ENCODE measurements around the gene MICU1. TPM values are rescaled to one million over a fixed set of nuclear protein-coding genes. Genes with fewer than 3 reads are reported as not detected.
A peak's percentile ranks its signal among the peaks of the same experiment; 100 is the strongest.

Gene MICU1
- total and polyA plus RNA-seq, 2 of the 13 experiments (the other 11 are each of a cell fraction or from before 2014, with no cell fraction given): 32.5 to 56.1 TPM

- TF ChIP-seq RAD21 (CRISPR knock-in tag; IDR thresholded peaks at IDR 0.05): no peak
- TF ChIP-seq FOXA3 (CRISPR knock-in tag; IDR thresholded peaks at IDR 0.05): no peak
- TF ChIP-seq DNMT1 (CRISPR knock-in tag; IDR thresholded peaks at IDR 0.05): no peak
- TF ChIP-seq JUN (CRISPR knock-in tag; IDR thresholded peaks at IDR 0.05): no peak
- TF ChIP-seq ATF7 (IDR thresholded peaks at IDR 0.05): no peak
- TF ChIP-seq ATF7 (CRISPR knock-in tag; IDR thresholded peaks at IDR 0.05): no peak
- TF ChIP-seq HNRNPLL (IDR thresholded peaks at IDR 0.05; ENCODE audit: low read depth, low read length, poor library complexity, severe bottlenecking): no peak
- TF ChIP-seq ZNF343 (CRISPR knock-in tag; IDR thresholded peaks at IDR 0.05): no peak
- peak; percentile 48; the same call in 1 of the 2 replicates for TF ChIP-seq ZNF572 (CRISPR knock-in tag; IDR thresholded peaks at IDR 0.05)
- no peak; the same call in 1 of the 2 replicates for TF ChIP-seq SP2 (CRISPR knock-in tag; IDR thresholded peaks at IDR 0.05)
- TF ChIP-seq ARID5B (CRISPR knock-in tag; IDR thresholded peaks at IDR 0.05): no peak
- TF ChIP-seq FOXP1 (IDR thresholded peaks at IDR 0.05): no peak
- TF ChIP-seq FOXP1 (CRISPR knock-in tag; IDR thresholded peaks at IDR 0.05): no peak
- no peak for TF ChIP-seq TFDP2 (CRISPR knock-in tag; IDR thresholded peaks at IDR 0.05)
- TF ChIP-seq NFE2 (CRISPR knock-in tag; IDR thresholded peaks at IDR 0.05): no peak
- TF ChIP-seq ZNF75D (CRISPR knock-in tag; IDR thresholded peaks at IDR 0.05; ENCODE audit: borderline replicate concordance): no peak
- no peak for TF ChIP-seq HNRNPL (IDR thresholded peaks at IDR 0.05; ENCODE audit: low read depth, low read length)
- no peak for TF ChIP-seq DMTF1 (CRISPR knock-in tag; IDR thresholded peaks at IDR 0.05)
- no peak for TF ChIP-seq GMEB1 (CRISPR knock-in tag; IDR thresholded peaks at IDR 0.05; ENCODE audit: borderline replicate concordance)
- TF ChIP-seq TRIM24 (CRISPR knock-in tag; IDR thresholded peaks at IDR 0.05): no peak
- TF ChIP-seq ZNF337 (CRISPR knock-in tag; IDR thresholded peaks at IDR 0.05; ENCODE audit: borderline replicate concordance, low read depth): no peak; the same call in 1 of the 2 replicates
- no peak for TF ChIP-seq ZNF850 (CRISPR knock-in tag; conservative IDR thresholded peaks at IDR 0.05)
- TF ChIP-seq ZNF768 (CRISPR knock-in tag; IDR thresholded peaks at IDR 0.05): peak; percentile 17; the same call in 1 of the 2 replicates
- TF ChIP-seq ETV5 (CRISPR knock-in tag; IDR thresholded peaks at IDR 0.05; ENCODE audit: borderline replicate concordance): no peak
- TF ChIP-seq ZNF577 (CRISPR knock-in tag; IDR thresholded peaks at IDR 0.05; ENCODE audit: borderline replicate concordance, low read depth): no peak
Measured at GRCh38 chr10:72353965-72354355, 271.9 kb downstream of the MICU1 start (continued).

All from HepG2 (cell line).